IMR-90 (cell line): Measurements from ENCODE around the gene C12orf56. TPM values are rescaled to one million over a fixed set of nuclear protein-coding genes. Genes with fewer than 3 reads are reported as not detected.

Experiments used
- ATAC-seq: fragments of 200-7000 bp; cut with Tn5 transposase; 2 replicates; pipeline ENCODE4 v1.9.1; 2020; ENCODE audit warnings: low read depth, mild to moderate bottlenecking, moderate library complexity
- BruUV-seq: library from RNA; stranded (reverse); fragments of 400-500 nt; replicated peaks from 2 replicates; lab custom pipeline; 2021; lab: Mats Ljungman, UMichigan
- CTCF ChIA-PET: fragments of 300-600 bp; formaldehyde crosslinking; extraction: SDS; loops from one replicate; lab custom pipeline; 2021; ENCODE audit warnings: antibody characterized with exemption; lab: Yijun Ruan, JAX
- POLR2A ChIA-PET: fragments of 300-600 bp; sonication (Branson Sonifier 250); formaldehyde crosslinking; loops from one replicate; lab custom pipeline; 2022; ENCODE audit warnings: antibody characterized with exemption; ENCODE audit not compliant: unreplicated experiment; lab: Charles Lee
- DNase-seq: peaks from one replicate; pipeline ENCODE4 v3.0.0; 2013
- H2AFZ ChIP-seq: replicated peaks from 2 replicates; pipeline ENCODE3; 2013; ENCODE audit warnings: low read length, mild to moderate bottlenecking; ENCODE audit not compliant: poor library complexity
- H2AK5ac ChIP-seq: 2 replicates; pipeline ENCODE4 v1.6.1; 2013; ENCODE audit warnings: low read depth, low read length, inconsistent platforms
- H2AK9ac ChIP-seq: replicated peaks from 2 replicates; pipeline ENCODE3; 2013; ENCODE audit warnings: mild to moderate bottlenecking, low read depth, low read length, moderate library complexity; ENCODE audit not compliant: poor library complexity
- H2BK120ac ChIP-seq: 2 replicates; pipeline ENCODE4 v1.6.1; 2013; ENCODE audit warnings: low read depth, low read length, inconsistent platforms
- H2BK15ac ChIP-seq: 3 replicates; pipeline ENCODE4 v1.6.1; 2013; ENCODE audit warnings: low read depth, low read length, inconsistent platforms
- H2BK20ac ChIP-seq: 2 replicates; pipeline ENCODE4 v1.6.1; 2013; ENCODE audit warnings: low read depth, mild to moderate bottlenecking, inconsistent platforms, low read length, moderate library complexity
- H2BK5ac ChIP-seq: 2 replicates; pipeline ENCODE4 v1.6.1; 2013; ENCODE audit warnings: mild to moderate bottlenecking, low read depth, low read length, inconsistent platforms; ENCODE audit not compliant: poor library complexity, severe bottlenecking
- H3K14ac ChIP-seq: replicated peaks from 2 replicates; pipeline ENCODE4 v1.6.1; 2013; ENCODE audit warnings: low read depth, low read length, inconsistent platforms
- H3K18ac ChIP-seq: 2 replicates; pipeline ENCODE4 v1.6.1; 2013; ENCODE audit warnings: low read depth, low read length, control low read depth
- H3K23ac ChIP-seq: 2 replicates; pipeline ENCODE4 v1.6.1; 2013; ENCODE audit warnings: low read depth, low read length, inconsistent platforms
- H3K27ac ChIP-seq: 2 replicates; pipeline ENCODE4 v1.5.1; 2013; ENCODE audit warnings: mild to moderate bottlenecking, control low read depth, low read length; ENCODE audit not compliant: insufficient read depth
- H3K27me3 ChIP-seq: 2 replicates; pipeline ENCODE4 v1.6.1; 2013; ENCODE audit warnings: low read length; ENCODE audit not compliant: control insufficient read depth, insufficient read depth
- H3K36me3 ChIP-seq: 2 replicates; pipeline ENCODE4 v1.6.1; 2013; ENCODE audit warnings: low read length, mixed read lengths; ENCODE audit not compliant: control insufficient read depth, insufficient read depth
- H3K4ac ChIP-seq: 2 replicates; pipeline ENCODE4 v1.6.1; 2013; ENCODE audit warnings: low read depth, low read length, inconsistent platforms
- H3K4me1 ChIP-seq: 2 replicates; pipeline ENCODE4 v1.6.1; 2013; ENCODE audit warnings: low read length, mixed read lengths; ENCODE audit not compliant: control insufficient read depth, insufficient read depth
- H3K4me2 ChIP-seq: 2 replicates; pipeline ENCODE4 v1.6.1; 2013; ENCODE audit warnings: low read depth, mild to moderate bottlenecking, control low read depth, low read length, moderate library complexity
- H3K4me3 ChIP-seq: 2 replicates; pipeline ENCODE4 v1.5.1; 2013; ENCODE audit warnings: low read depth, mild to moderate bottlenecking, control low read depth, low read length, moderate library complexity; ENCODE audit not compliant: insufficient read depth
- H3K56ac ChIP-seq: 2 replicates; pipeline ENCODE4 v1.6.1; 2013; ENCODE audit warnings: low read length, inconsistent platforms; ENCODE audit not compliant: insufficient read depth; ENCODE audit errors: extremely low read depth
- H3K79me1 ChIP-seq, 2 experiments: 2 replicates each; pipeline ENCODE4 v1.6.1; 2013; ENCODE audit warnings: low read length in 2 of 2, inconsistent platforms in 1 of 2, low read depth in 1 of 2
- H3K9ac ChIP-seq: 2 replicates; pipeline ENCODE4 v1.6.1; 2013; ENCODE audit warnings: low read depth, low read length, control low read depth
- H3K9me1 ChIP-seq: 2 replicates; pipeline ENCODE4 v1.6.1; 2013; ENCODE audit warnings: low read length, inconsistent platforms; ENCODE audit not compliant: insufficient read depth
- H3K9me3 ChIP-seq: 2 replicates; pipeline ENCODE4 v1.6.1; 2013; ENCODE audit warnings: low read length; ENCODE audit not compliant: control insufficient read depth, insufficient read depth
- H4K20me1 ChIP-seq: 2 replicates; pipeline ENCODE4 v1.6.1; 2013; ENCODE audit warnings: low read length, inconsistent platforms; ENCODE audit not compliant: insufficient read depth
- H4K5ac ChIP-seq: 2 replicates; pipeline ENCODE4 v1.6.1; 2013; ENCODE audit warnings: mild to moderate bottlenecking, low read depth, low read length, control low read depth
- H4K8ac ChIP-seq, 2 experiments: 2 replicates each; pipeline ENCODE4 v1.6.1; 2013; ENCODE audit warnings: low read depth in 2 of 2, low read length in 2 of 2, control low read depth in 1 of 2, inconsistent platforms in 1 of 2
- H4K91ac ChIP-seq: 2 replicates; pipeline ENCODE4 v1.6.1; 2013; ENCODE audit warnings: low read depth, low read length, inconsistent platforms; ENCODE audit not compliant: insufficient read depth
- BHLHE40 ChIP-seq: fragments of 150-350 bp; IDR thresholded peaks from 2 replicates; pipeline ENCODE4 v1.6.1; 2016; ENCODE audit warnings: mild to moderate bottlenecking, low read depth, low read length
- CEBPB ChIP-seq: IDR thresholded peaks from 2 replicates; pipeline ENCODE4 v1.6.1; 2012; ENCODE audit warnings: low read depth, low read length, improper control_type of control experiment
- FOS ChIP-seq: fragments of 150-350 bp; IDR thresholded peaks from 2 replicates; pipeline ENCODE4 v1.6.1; 2016; ENCODE audit warnings: low read depth, low read length
- MAFK ChIP-seq: IDR thresholded peaks from 2 replicates; pipeline ENCODE4 v1.6.1; 2012; ENCODE audit warnings: low read depth, low read length, improper control_type of control experiment
- MAZ ChIP-seq: IDR thresholded peaks from 2 replicates; pipeline ENCODE4 v1.6.1; 2012; ENCODE audit warnings: low read depth, mild to moderate bottlenecking, low read length, improper control_type of control experiment, moderate library complexity, borderline replicate concordance
- MXI1 ChIP-seq: IDR thresholded peaks from 2 replicates; pipeline ENCODE4 v1.6.1; 2012; ENCODE audit warnings: low read depth, mild to moderate bottlenecking, low read length, moderate library complexity, borderline replicate concordance
- RAD21 ChIP-seq: IDR thresholded peaks from 2 replicates; pipeline ENCODE4 v1.6.1; 2012; ENCODE audit warnings: low read length, improper control_type of control experiment
- RCOR1 ChIP-seq: IDR thresholded peaks from 2 replicates; pipeline ENCODE4 v1.6.1; 2012; ENCODE audit warnings: mild to moderate bottlenecking, low read length, improper control_type of control experiment; ENCODE audit not compliant: insufficient replicate concordance
- RFX5 ChIP-seq: IDR thresholded peaks from 2 replicates; pipeline ENCODE4 v1.8.0; 2012; ENCODE audit warnings: low read depth, mild to moderate bottlenecking, low read length, moderate library complexity
- SMC3 ChIP-seq: fragments of 150-350 bp; IDR thresholded peaks from 2 replicates; pipeline ENCODE4 v1.6.1; 2016; ENCODE audit warnings: low read depth, mild to moderate bottlenecking, antibody characterized with exemption, low read length, moderate library complexity
- WGBS, 2 experiments: methylation state at CpG; one replicate each; pipeline versions ENCODE4 v1.1.5 to v1.1.7; 2013; ENCODE audit warnings: missing lambda C conversion rate in 2 of 2; ENCODE audit not compliant: insufficient read length in 1 of 2; ENCODE audit errors: extremely low coverage in 2 of 2; 5-methylcytosine and 5-hydroxymethylcytosine counted together
- dilution Hi-C: fragments of 300-500 bp; cut with HindIII; formaldehyde crosslinking; loops from one replicate; pipeline ENCODE4 v1.14.3; 2018; ENCODE audit warnings: low sequenced_read_pairs; ENCODE audit not compliant: unreplicated experiment
- in situ Hi-C: fragments of 300-500 bp; cut with MboI; formaldehyde crosslinking; loops from 3 replicates; pipeline ENCODE4 v1.14.3; 2019; ENCODE audit warnings: low sequenced_read_pairs, inconsistent platforms, mixed read lengths
- intact Hi-C: fragments of 100-400 bp; cut with micrococcal nuclease; formaldehyde crosslinking; loops from 2 replicates; pipeline ENCODE4 v1.10.0; 2022
- polyA plus RNA-seq, 3 experiments: library from polyadenylated mRNA; depleted of rRNA; stranded (reverse); fragments of >200 nt; gene quantifications; 2 replicates each; pipeline ENCODE4 v1.2.3, GENCODE V29; 2012; ENCODE audit warnings: low replicate concordance in 1 of 3
- total RNA-seq: library from RNA; depleted of rRNA; stranded (reverse); fragments of >200 nt; gene quantifications from 2 replicates; pipeline ENCODE4 v1.2.3, GENCODE V29; 2012
- TF ChIP-seq, protein P1 (sequence below): conservative IDR thresholded peaks from 2 replicates; pipeline ENCODE4 v1.5.1; 2012; ENCODE audit warnings: mild to moderate bottlenecking, low read depth, low read length, improper control_type of control experiment
- TF ChIP-seq, protein P2 (sequence below): fragments of 150-350 bp; IDR thresholded peaks from 2 replicates; pipeline ENCODE4 v1.6.1; 2016; ENCODE audit warnings: low read depth, mild to moderate bottlenecking, low read length, moderate library complexity, borderline replicate concordance

Gene C12orf56
- total and polyA plus RNA-seq, 2 of the 4 experiments (the other 2 are of a cell fraction), result 0.09 TPM; not detected in 1

DNA sequence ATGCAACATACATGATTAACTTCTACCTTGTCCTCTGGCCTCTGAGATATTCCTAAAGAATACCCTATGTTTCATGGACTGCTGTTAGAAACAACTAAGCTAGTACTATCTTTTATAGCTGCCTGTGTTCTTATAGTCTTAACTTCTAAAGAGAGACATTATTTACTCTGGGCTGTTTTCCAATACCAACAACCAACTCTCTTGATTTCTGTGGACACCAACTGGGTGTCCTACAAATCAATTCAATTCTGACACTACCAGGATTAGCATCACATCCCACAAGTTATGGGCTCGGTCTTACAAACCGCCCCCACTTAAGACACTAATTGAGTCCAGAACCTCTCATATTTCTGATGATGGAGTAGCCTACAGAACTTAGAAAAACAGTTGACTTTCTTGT lies 21.9 kb upstream of the C12orf56 start:
- H4K8ac ChIP-seq, result no peak overlapping the region
- BruUV-seq, result no TSS peak
- ChIA-PET POLR2A (no interaction called here), CTCF (no interaction called here)
- no peak overlapping the region for H2BK120ac ChIP-seq
- no peak overlapping the region for H4K91ac ChIP-seq
- H3K9ac ChIP-seq, result no peak overlapping the region
- no peak overlapping the region for H3K4me3 ChIP-seq
- H3K79me1 ChIP-seq, result peaks cover 36 to 51% of the 10 kb centered on the region in 2 experiments
- H3K9me1 ChIP-seq, result peaks cover 9% of the 10 kb centered on the region
- no peak overlapping the region for H3K4me2 ChIP-seq
- H3K27me3 ChIP-seq, result no peaks in the 10 kb centered on the region
- dilution Hi-C loops, result no loop called here
- no peak overlapping the region for H3K18ac ChIP-seq
- no peak overlapping the region for H2BK5ac ChIP-seq
- no peak overlapping the region for H2BK20ac ChIP-seq
- H2AK9ac ChIP-seq, result no peak overlapping the region
- TF ChIP-seq CEBPB, result no peak
- no peak for TF ChIP-seq MAZ
- no peak for TF ChIP-seq SMC3
- TF ChIP-seq RCOR1, result no peak
- no peak for TF ChIP-seq FOS
- no peak for TF ChIP-seq MAFK
- TF ChIP-seq, protein P1, sequence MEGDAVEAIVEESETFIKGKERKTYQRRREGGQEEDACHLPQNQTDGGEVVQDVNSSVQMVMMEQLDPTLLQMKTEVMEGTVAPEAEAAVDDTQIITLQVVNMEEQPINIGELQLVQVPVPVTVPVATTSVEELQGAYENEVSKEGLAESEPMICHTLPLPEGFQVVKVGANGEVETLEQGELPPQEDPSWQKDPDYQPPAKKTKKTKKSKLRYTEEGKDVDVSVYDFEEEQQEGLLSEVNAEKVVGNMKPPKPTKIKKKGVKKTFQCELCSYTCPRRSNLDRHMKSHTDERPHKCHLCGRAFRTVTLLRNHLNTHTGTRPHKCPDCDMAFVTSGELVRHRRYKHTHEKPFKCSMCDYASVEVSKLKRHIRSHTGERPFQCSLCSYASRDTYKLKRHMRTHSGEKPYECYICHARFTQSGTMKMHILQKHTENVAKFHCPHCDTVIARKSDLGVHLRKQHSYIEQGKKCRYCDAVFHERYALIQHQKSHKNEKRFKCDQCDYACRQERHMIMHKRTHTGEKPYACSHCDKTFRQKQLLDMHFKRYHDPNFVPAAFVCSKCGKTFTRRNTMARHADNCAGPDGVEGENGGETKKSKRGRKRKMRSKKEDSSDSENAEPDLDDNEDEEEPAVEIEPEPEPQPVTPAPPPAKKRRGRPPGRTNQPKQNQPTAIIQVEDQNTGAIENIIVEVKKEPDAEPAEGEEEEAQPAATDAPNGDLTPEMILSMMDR, result no peak
- no peak for TF ChIP-seq RAD21
- TF ChIP-seq RFX5, result no peak
- no peak for TF ChIP-seq MXI1
- TF ChIP-seq BHLHE40, result no peak
- TF ChIP-seq, protein P2, sequence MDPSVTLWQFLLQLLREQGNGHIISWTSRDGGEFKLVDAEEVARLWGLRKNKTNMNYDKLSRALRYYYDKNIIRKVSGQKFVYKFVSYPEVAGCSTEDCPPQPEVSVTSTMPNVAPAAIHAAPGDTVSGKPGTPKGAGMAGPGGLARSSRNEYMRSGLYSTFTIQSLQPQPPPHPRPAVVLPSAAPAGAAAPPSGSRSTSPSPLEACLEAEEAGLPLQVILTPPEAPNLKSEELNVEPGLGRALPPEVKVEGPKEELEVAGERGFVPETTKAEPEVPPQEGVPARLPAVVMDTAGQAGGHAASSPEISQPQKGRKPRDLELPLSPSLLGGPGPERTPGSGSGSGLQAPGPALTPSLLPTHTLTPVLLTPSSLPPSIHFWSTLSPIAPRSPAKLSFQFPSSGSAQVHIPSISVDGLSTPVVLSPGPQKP, result no peak
- no peak overlapping the region for H2AFZ ChIP-seq
- H4K20me1 ChIP-seq, result peaks cover 30% of the 10 kb centered on the region
- WGBS, 2 experiments, result no CpG with 5 or more reads among the region's 2 CpGs
- H3K23ac ChIP-seq, result 0 out of 2 replicates have a peak overlapping the region, but pooled peaks have one; percentile 16
- peaks cover 7% of the 10 kb centered on the region for H3K4me1 ChIP-seq
- intact Hi-C loops, result loop anchor here (5.0 kb wide), 1 partner anchor 35 kb away; no protein-coding TSS in a partner anchor
- no peak overlapping the region for H3K14ac ChIP-seq
- in situ Hi-C loops, result loop anchor here (5.0 kb wide), 1 partner anchor 35 kb away; no protein-coding TSS in a partner anchor
- no peak overlapping the region for H4K5ac ChIP-seq
- no peaks in the 10 kb centered on the region for H3K9me3 ChIP-seq
- H3K56ac ChIP-seq, result no peak overlapping the region
- DNase-seq, result no peak
- no peak overlapping the region for H3K27ac ChIP-seq
- no peak overlapping the region for H2BK15ac ChIP-seq
- H2AK5ac ChIP-seq, result no peak overlapping the region
- peaks cover 41% of the 10 kb centered on the region for H3K36me3 ChIP-seq
- no peak overlapping the region for H3K4ac ChIP-seq
- ATAC-seq, result peak; percentile 10; the same call in 1 of the 2 replicates
